Effector CD8-positive, alpha-beta T cell (primary cell): ENCODE data around the gene ADD2.
"Not testable (repeated sequence)": the region's sequence is repeated elsewhere in the genome, so short reads cannot be mapped to it uniquely, and the experiment has no call there.

ENCODE experiments used
- DNase-seq: peaks from one replicate; lab custom pipeline; 2025; lab: John Stamatoyannopoulos, UW

The ADD2 gene

DNA sequence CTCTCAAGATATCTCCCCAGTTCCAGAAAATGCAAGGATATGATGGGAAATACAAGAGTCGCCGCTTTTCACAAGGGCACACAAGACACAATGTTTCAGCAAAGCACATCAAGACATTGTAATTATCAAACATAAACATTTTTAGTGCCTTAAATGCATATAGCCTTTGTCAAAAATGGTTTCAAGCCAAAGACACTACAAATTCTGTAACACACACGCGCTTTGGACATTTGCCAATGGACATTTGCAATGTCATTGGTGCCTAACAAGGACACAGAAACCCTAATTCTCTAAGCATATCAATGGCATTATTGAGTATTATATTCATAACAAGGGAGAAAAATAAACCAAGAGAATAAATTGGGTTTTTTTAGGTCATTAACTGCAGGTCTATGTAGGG lies 16.1 kb downstream of the ADD2 start:
- DNase-seq: no peak

DNA sequence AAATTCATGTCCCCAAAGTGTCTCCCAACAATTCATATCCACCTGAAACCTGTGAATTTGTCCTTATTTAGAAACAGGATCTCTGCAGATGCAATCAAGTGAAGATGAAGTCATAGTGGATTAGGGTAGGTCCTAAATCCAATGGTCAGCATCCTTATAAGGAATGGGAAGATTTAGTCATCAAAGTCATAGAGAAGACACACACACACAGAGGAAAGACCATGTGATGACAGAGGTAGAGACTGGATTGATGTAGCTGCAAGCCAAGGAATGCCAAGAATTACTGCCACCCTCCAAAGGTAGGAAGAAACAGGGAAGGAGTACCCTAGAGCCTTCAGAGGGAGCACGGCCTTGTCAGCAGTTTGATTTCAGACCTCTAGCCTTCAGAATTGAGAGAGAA lies 17.7 kb downstream of the ADD2 start:
- no peak for DNase-seq

GRCh38 chr2:70748002-70748784 lies 19.8 kb downstream of the ADD2 start:
- DNase-seq: no peak

GRCh38 chr2:70747284-70747683 lies 20.7 kb downstream of the ADD2 start:
- no peak for DNase-seq

- no peak for DNase-seq
Measured at GRCh38 chr2:70746094-70746974, 21.7 kb downstream of the ADD2 start.

DNA sequence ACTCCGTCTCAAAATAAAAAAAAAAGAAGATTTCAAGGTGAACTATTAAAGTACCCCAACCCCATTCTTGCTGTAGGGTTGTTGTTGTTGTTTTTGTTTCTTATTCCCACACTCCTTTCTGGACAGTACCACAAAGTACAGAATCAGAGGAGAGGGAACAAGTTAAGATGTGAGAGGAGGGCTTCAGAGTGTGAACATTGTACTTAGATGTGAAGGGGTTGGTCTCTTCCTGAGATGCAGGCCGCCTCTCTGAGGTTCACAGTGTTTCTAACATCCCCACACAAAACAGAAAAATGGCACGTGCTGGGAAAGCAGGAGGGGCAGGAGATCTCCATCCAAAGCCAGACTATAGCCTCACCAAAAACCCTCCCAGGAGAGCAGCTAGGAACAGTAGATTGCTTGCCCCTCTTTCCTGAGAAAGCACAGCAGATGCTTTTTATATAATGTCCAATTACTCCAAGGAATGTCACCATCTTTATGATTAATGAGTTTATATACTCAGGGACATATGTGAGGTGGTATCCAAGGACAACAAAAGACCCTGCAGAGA lies 22.6 kb downstream of the ADD2 start:
- DNase-seq: no peak

- DNase-seq: no peak
Measured at GRCh38 chr2:70744397-70744796, 23.6 kb downstream of the ADD2 start.

DNA sequence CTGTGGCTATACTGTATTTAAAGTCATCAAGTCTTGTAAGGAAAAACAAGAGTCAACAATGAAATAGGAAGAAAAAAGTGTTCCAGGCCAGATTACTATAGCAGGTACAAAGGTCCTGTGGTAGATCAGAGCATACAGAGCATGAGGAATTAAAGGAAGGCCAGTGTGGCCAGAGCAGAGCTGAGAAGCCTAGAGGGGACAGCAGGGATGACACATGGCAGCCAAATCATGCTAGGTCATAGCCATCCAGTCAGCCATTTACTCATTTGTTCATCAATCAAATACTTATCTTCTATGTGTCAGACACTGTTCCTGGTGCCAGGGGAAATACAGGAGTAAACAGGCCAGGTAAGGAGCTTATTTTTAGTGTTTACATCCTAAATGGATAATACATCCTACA lies 24.3 kb downstream of the ADD2 start:
- no peak for DNase-seq

DNA sequence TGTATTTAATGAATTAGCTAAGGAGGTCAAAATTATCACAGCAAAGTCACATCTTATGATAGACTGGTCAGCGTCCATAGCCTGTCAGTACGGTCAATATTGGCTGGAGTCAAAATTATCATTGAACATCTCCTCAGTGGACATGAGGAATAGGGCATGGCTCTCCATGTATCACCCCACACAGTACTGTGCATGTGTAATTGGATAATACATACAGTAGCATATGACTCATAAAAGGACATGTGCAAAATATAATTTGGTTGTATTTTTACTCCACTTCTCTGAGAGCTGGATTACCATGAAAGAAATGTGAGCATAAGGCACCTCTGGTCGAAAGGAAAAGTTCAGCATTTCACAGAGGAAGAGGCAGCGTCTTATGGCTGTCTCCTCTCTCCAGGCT lies 24.9 kb downstream of the ADD2 start:
- no peak for DNase-seq

DNA sequence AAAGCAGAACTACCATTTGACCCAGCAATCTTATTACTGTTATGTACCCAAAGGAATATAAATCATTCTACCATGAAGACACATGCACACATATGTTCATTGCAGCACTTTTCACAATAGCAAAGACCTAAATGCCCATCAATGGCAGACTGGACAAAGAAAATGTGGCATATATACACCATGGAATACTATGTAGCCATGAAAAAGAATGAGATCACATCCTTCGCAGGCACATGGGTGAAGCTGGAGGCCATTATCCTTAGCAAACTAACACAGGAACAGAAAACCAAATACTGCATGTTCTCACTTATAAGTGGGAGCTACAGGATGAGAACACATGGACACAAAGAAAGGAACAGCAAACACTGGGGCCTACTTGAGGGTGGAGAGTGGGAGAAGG lies 28.5 kb downstream of the ADD2 start:
- not testable (repeated sequence) for DNase-seq

DNA sequence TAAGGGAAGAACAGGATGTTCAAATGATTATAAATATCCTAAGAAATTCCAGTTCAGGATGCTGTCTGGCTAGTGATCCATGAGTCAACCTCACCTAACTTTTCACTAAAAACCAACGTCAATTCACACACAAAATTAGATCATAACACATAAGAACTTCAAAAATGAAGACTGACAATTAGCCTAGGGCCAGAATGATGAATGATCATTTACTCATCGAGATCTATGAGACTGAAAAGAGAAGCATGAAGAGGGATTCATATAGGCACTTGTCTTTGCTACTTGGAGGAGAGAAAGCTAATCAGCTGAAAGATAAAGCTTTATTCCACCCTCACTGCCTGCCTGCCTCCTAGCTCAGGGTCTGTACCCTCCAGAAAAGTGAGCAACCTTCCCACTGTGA lies 29.8 kb downstream of the ADD2 start:
- DNase-seq: no peak

DNA sequence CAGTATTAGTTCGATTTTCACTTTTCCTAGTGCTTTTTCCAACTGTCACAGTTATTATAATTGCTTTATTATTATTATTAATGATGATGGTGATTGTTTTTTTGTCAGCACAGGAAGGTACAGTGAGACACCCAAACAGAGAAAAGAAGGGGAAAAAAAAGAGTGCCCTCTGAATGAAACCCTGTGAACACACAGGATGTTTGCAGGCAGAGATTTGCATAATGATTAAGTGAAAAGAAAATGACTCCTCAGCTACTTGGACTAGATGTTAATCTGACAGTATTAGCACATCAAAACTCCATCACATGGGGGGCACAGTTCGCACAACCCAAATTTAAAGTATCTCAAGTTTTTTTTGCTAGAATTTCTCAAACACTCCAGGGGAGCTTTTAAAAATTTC lies 32.9 kb downstream of the ADD2 start:
- DNase-seq: no peak

DNA sequence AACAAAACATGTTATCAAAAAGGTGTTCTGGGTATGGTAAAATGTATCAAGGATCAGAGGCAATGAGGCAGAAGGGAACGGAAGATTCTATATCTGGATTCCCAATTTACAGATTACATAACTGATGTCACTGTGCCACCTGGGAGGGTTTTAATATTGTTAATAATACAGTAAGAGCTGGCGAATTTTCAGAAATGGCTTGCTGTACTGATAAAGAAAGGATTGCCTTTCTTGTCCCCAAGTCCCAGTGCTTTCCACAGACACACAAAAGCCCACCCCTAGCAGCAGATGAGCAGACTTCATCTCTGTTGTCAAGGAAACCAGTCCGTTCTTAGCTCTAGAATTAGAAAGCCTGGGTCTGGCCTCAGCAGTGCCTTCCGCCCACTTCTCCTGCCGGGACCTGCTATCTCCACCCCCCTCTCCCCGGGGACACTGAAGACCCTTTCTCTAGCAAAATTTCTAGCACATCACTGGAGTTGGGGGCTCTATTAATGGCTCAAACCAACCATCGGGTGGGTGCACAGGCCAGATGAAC lies 34.3 kb downstream of the ADD2 start:
- DNase-seq: no peak

DNA sequence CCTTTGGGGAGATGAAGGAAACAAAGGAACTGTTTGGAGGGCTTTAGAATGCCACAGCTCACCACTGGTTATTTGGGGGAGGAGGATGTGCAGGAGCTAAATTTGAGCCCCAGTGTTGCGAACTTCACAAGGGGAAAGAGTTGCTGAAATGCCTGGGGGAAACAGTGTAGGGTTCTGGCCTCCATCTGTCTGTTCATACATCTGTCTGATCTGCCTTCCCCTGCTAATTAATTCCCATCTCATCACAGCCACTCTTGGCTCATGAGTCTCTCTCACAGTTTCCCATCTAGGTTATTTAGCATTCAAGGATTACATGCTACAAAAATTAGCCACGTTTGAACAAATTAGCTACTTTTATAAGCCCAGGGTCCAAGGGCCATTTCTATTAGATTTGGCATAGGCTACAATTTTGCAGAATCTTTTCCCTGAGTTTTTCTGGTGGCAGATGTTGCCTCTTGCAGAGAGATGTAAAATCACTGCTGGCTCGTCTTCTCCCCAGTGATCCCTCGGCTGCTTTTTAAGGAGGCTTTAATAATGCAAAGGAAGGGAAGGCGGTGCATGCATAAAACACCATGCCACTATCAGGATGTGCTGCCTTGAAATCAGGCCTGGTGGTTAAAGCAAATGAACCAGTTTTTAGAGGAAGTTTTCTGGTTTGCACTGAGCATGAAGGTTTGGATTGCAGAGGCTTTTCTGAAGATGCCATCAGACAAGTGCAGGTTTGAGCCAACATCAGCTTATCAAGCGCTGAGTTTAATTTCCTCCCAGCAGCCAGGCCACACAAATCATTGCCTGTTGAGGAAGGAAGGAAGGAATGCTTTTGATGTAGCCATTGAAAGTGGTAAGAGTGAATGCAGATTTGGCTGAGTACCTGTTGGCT lies 35.0 kb downstream of the ADD2 start:
- DNase-seq: no peak

DNA sequence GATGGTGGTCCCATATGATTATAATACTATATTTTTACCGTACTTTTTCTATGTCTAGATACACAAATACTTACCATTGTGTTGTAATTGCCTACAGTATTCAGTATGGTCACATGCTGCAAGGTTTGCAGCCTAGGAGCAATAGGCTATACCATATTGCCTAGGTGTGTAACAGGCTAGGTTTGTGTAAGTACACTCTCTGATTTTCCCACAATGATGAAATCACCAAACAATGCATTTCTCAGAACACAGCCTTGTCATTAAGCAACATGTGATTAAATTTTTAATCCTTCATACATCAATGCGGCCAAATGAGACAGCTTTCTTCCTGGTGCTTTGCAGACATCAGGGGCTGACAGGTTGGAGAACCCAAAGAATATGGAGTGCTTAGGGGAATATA lies 37.3 kb downstream of the ADD2 start:
- DNase-seq: no peak

- DNase-seq: no peak
Measured at GRCh38 chr2:70729647-70730046, 38.4 kb downstream of the ADD2 start.

DNA sequence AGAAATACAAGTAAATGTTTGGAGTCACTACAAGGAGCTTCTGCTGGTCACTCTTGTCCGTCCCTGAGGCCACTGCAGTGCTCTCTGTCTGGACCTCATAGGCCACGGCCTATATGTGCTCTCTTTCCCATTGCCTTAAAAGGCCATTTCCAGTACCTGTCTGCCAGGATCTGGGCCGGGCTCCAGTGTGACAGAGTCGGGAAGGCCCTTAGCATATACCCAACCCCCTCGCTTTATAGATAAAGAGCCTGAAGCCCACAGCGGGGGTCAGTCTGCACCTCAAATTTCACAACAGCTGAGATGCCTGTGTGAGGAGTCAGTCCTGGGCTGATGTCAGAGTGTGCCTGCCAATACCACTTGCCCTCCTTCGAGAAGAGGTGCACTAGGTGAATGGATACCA lies 39.9 kb downstream of the ADD2 start:
- no peak for DNase-seq

DNA sequence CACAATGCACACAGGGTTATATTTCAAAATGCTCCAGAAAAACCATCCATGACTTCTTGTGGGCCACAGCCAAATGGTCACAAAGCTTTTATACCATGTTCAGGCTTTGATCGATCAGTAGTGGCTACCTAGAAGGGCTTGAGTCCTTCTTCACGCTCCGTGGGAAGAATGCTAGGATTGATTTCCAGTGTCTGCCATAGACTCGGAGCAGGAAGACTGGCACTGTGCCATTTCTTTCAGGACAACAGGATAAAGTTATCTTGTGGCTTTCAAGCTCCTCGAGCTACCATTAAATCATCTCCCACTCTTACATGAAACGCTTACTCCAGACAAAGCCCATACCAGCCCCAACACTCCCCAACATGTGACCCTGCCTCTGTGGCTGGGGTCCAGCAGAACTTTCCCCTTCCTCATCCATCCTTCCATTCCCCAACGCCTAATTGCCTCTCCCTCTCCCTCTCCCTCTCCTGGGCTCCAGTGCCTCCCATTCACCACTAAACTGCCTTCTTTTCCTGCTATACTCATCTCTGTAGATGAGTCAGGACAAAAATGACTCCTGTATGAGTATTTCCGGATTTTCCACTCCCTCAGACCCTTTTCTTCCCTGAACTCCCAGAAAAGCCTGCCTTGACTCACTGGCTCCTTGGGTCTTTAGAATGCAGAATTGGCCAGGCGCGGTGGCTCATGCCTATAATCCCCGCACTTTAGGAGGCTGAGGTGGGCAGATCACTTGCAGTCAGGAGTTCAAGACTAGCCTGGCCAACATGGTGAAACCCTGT lies 40.9 kb downstream of the ADD2 start:
- DNase-seq: no peak

- no peak for DNase-seq
Measured at GRCh38 chr2:70725505-70725904, 42.5 kb downstream of the ADD2 start.

DNA sequence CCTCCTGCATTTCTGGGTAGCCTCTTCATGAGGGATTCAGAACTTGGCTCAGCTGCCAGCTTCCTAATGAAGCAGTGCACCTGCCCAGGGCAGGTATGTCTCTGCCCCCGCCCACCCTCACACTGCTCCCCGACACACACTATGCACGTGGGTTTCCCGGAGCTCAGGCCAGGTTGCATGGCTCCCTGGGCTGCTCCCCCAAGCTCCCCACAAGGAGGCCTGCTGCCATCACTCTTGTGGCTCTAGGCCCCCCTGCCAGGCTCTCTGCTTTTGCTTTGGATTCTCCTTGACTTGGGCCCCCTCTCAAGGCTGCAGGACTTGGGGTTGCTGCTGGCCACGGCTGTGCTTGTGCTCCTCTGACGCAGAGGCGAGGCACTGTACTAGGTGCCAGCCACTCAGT lies 43.6 kb downstream of the ADD2 start:
- no peak for DNase-seq
